GM20000 (cell line): ENCODE data around the gene ATXN2.
"Not testable (repeated sequence)": the region's sequence is repeated elsewhere in the genome, so short reads cannot be mapped to it uniquely, and the experiment has no call there.

Source experiments
- DNase-seq: peaks from one replicate; pipeline ENCODE4 v3.0.0; 2012; ENCODE audit warnings: low spot score
- TF ChIP-seq, protein P1 (sequence below): IDR thresholded peaks from 2 replicates; pipeline ENCODE4 v1.5.1; 2012; ENCODE audit warnings: mild to moderate bottlenecking, control low read depth; ENCODE audit errors: extremely low read depth, missing control alignments

ATXN2 gene

DNA sequence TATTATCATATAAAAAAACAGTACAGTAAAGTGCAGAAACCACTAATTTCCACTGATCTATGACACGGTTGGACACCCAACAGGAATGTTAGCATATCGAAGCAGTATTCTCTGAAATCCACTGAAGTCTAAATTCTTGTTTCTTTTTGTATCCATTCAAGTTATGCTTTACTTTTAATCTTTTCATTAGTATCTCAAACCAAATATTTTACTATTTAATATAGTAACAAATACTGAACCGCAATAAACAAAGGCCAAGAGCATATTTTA is 41.1 kb downstream of the ATXN2 start:
- TF ChIP-seq, protein P1, sequence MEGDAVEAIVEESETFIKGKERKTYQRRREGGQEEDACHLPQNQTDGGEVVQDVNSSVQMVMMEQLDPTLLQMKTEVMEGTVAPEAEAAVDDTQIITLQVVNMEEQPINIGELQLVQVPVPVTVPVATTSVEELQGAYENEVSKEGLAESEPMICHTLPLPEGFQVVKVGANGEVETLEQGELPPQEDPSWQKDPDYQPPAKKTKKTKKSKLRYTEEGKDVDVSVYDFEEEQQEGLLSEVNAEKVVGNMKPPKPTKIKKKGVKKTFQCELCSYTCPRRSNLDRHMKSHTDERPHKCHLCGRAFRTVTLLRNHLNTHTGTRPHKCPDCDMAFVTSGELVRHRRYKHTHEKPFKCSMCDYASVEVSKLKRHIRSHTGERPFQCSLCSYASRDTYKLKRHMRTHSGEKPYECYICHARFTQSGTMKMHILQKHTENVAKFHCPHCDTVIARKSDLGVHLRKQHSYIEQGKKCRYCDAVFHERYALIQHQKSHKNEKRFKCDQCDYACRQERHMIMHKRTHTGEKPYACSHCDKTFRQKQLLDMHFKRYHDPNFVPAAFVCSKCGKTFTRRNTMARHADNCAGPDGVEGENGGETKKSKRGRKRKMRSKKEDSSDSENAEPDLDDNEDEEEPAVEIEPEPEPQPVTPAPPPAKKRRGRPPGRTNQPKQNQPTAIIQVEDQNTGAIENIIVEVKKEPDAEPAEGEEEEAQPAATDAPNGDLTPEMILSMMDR = no peak
- no peak for DNase-seq

DNA sequence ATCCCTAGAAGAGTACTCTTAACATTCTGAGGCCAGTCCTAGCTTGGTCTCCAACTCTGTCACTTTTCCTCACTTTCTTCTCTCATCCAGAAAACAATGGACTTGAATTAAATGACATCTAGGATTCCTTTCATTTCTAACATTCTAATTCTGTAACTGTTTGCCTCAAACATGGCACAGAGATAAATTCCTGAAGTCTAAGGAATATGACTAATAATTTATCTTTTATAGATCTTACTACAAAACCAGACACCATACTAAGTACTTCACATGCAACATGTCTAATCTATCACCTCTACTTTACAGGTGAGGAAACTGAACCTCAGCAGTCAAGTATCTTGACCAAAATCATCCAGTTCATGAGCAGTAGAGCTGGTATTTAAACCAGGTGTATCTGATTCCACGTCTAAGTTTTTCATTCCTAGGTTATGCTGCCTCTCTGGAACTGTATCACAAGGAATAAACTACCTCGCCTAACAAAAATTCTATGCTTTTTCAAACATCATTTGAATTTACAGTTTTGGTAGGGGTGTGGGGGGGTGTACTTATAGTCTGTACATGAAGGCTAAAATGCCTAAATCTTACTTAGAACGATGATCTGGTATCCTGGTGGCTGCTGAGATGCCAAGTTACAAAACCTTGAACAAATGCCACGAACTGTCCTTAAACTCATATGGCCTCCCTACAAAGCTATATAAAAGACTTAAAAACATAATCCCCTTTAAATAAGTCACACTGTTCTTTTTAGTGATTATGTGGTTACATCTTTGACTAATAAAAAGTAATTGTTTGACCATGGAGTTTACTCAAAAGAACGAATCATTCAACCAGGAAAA is 41.6 kb downstream of the ATXN2 start:
- TF ChIP-seq, protein P1 = no peak
- no peak for DNase-seq

DNA sequence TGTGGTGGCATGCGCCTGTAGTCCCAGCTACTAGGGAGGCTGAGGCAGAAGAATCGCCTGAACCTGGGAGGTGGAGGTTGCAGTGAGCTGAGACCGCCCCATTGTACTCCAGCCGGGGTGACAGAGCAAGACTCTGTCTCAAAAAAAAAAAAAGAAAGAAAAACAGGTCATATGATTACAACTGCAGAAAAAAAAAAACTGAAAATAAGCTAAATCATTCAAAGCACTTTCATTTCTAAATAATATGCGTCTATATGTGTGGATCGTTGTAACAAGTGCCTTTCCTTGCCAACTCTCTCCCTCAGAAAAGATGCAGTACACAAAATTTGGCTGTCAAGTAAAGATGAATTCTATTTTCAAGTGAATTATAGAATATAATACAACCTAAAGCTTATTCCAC is 42.4 kb downstream of the ATXN2 start:
- TF ChIP-seq, protein P1 = no peak
- DNase-seq = no peak

DNA sequence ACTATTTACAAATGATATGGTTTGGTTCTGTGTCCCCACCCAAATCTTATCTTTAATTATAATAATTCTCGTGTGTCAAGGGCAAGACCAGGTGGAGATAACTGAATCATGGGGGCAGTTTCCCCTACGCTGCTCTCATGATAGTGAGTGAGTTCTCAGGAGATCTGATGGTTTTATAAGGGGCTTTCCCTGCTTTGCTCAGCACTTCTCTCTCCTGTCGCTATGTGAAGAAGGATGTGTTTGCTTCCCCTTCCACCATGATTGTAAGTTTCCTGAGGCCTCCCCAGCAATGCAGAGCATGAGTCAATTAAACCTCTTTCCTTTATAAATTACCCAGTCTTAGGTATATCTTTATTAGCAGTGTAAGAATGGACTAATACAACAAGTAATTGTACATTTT is 43.8 kb downstream of the ATXN2 start:
- not testable (repeated sequence) for DNase-seq

DNA sequence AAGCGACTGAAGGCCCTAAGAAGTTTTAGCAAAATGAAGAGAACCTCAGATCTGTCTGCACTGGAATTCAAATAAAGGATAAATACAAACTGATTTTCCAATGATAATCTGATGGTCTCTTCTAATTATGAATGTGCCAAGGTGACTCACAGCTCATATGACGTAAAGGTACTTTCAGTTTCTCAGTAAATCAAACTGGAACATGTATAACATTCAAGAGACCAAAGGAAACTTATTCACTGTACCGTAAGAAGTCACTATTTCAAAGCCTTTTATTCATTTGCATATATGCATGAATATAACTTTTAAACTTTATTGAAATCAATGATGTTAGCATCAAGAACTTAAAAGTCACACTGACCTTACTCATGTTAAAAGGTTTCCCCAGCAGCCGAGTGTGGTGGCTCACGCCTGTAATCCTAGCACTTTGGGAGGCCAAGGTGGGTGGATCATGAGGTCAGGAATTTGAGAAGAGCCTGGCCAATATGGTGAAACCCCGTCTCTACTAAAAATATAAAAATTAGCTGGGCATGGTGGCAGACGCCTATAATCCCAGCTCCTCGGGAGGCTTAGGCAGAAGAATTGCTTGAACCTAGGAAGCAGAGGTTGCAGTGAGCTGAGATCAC is 52.2 kb downstream of the ATXN2 start:
- TF ChIP-seq, protein P1 = no peak
- no peak for DNase-seq

DNA sequence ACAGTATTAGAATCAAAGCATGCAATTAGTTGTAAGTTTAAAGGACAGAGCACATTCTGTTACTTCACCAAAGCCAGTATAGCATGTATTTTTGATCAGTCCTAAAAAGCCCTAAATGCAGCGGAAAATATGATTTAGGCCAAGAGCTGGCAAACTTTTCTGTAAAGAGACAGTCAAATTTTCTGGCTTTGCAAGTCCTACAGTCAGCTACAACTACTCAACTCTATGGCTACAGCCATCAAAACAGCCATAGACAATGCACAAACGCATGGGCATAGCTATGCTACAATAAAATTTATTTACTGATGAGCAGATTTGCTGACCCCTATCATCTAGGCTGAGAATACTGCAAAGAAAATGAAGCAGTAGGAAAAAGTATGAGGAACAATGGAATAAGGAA is 52.9 kb downstream of the ATXN2 start:
- no peak for DNase-seq
- TF ChIP-seq, protein P1 = no peak

DNA sequence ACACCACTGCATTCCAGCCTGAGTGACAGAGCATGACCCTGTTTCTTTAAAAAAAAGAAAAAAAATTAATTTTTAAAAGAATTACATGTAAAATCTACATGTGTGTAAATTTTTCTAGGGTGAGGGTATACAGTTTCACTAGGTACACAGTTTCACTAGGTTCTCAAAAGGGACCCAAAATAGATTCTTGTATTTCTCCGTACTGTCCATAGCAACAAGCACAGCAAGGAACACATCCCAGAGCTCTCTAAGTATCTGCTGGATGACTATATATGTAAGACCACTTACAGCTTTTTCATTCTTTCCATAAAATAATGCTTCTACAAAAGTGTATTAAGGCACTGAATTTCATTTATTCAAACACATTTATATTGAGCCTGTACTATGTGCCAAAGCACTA is 55.1 kb downstream of the ATXN2 start:
- DNase-seq = no peak
- TF ChIP-seq, protein P1 = no peak

DNA sequence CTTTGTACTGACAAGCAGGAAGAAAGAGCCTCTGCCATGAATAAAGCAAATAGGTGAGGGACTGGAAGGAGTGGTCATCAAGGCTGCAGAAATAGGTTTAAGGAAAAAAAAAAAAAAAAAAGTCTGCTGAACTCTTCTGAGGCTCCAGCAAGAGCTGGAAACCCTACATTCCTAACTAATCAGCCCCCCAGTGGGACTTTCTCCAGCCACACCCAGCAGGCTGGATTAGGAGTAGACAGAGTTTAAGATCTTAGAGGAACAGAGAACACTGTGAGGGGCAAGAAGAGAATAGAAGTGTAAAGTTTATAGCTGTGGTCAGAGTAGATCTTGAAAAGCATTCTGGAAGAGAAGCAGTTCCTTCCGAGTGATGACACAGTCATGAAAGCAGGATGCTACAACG is 66.4 kb downstream of the ATXN2 start:
- no peak for DNase-seq
- TF ChIP-seq, protein P1 = no peak
